ENCODE data around the gene KDM4B.

Gene KDM4B

DNA sequence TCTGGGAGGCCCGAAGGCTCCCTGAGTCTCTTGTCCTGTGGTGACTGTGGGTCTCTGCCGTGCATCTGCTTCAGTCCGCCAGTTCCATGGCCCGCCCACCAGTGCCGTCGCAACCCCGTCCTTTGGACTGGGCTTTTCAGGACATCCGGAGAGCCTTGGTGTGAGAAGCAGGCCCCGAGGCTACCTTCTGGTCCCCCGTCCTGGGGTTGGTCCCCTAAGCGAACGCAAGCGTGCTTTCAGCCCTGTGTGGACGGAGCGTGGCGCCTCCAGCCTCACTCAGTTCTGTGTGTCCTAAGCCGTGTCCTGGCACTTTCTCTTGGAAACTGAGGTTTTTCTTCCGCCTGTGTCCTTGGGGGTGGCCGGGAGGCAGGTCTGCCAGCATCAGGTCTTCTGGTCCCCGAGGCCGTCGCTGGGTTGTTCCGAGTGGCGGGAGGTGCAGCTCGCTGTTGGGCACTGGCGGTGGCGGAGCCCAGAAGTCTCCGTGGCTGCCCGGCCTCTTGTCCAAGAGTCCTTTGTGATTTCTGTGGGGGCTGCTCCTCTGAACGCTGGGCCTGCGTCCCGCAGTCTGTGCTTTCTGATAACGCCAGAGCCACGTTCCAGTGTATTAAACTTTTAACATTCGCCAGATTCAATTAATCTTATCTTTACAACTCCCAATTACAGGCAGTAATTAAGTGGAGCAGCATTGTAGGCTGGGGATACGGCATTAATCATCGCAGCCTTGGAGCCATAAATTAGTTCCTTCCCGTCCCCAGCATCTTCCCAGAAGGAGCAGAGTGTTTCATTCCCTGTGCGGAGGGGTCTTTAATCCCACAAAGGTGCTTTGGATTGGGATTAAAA is 99.5 kb downstream of the KDM4B start:
- no peak for DNase-seq (ENCODE audit: low read depth)

DNA sequence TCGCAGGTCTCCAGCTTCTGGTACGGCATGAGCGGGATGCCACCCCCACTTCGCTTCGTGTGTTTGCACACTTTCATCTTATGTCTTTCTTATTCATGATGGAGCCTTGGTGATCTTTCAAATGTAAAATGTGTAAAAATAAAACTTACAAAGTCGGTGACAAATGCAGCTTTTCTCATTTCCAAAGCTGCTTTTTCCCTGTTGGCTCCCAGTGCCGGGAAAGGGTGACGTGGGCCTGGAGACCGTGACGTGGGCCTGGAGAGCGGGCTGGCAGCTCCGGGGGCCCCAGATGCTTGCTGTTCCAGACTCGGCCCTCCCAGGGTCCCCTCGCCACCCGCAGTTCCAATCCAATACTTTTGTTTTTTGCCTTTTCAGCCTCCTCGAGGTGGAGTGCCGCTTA is 101.4 kb downstream of the KDM4B start:
- DNase-seq (ENCODE audit: low read depth) = no peak

DNA sequence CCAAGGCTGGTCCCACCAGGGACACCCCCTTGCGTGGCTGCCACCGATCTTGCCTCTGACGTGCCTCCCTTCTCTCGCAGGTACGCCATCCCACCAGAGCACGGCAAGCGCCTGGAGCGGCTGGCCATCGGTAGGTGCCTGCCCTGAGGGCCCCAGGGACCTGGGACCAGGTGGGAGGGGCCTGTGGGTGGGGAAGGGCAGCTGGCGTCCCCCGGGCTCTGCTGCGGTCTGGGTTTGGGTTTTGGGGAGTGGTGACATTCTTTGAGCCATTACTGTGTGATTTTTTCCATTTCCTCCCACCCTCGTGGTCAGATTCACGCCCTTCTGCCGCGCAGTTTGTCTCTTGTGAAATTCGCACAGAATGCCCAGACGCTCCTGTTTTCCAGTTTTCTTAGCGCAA is 102.0 kb downstream of the KDM4B start:
- no peak for DNase-seq (ENCODE audit: low read depth)

DNA sequence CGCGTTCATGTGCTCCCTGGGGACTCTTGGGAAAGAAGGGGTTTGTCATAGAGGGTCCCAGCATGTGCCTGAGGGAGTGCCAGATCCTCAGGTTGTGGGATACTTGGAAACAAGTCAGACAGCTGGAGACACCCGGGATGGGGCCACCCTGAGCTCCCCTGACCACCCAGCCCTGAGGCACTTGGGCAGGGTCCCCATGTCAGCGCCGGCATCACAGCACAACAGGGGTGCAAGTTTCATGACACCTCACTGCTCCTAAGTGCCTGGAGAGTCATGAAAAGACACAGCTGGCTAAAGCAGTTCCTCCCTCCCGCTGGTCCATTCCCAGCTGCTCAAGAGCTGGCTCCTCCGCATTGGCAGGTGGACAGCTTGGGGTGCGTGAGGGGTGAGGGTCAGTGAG is 102.7 kb downstream of the KDM4B start:
- no peak for DNase-seq (ENCODE audit: low read depth)

- no peak for DNase-seq (ENCODE audit: low read depth)
Measured at GRCh38 chr19:5072115-5072514, 103.2 kb downstream of the KDM4B start.

- no peak for DNase-seq (ENCODE audit: low read depth)
Measured at GRCh38 chr19:5073153-5073844, 104.4 kb downstream of the KDM4B start.

GRCh38 chr19:5074407-5074806 is 105.5 kb downstream of the KDM4B start:
- no peak for DNase-seq (ENCODE audit: low read depth)

- no peak for DNase-seq (ENCODE audit: low read depth)
Measured at GRCh38 chr19:5074830-5075394, 106.0 kb downstream of the KDM4B start.

DNA sequence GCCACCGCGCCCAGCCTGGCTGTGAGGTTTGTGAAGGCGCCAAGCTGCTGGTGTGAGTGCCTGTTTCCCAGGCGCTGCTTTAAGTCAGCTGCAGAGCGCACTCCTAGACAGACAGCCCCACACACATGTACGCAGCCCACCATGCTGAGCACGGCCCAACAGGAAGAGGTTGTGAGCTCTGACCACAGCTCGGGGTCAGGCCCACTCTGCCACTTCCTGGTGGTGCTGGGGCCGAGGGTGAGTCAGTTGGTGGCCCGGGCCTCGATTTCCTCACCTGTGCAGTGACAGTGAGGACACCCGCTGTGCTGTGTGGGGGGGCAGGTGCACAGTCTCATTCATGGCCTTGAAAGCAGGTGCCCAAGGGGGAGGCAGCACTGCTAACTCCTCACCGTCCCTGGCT is 106.7 kb downstream of the KDM4B start:
- no peak for DNase-seq (ENCODE audit: low read depth)

DNA sequence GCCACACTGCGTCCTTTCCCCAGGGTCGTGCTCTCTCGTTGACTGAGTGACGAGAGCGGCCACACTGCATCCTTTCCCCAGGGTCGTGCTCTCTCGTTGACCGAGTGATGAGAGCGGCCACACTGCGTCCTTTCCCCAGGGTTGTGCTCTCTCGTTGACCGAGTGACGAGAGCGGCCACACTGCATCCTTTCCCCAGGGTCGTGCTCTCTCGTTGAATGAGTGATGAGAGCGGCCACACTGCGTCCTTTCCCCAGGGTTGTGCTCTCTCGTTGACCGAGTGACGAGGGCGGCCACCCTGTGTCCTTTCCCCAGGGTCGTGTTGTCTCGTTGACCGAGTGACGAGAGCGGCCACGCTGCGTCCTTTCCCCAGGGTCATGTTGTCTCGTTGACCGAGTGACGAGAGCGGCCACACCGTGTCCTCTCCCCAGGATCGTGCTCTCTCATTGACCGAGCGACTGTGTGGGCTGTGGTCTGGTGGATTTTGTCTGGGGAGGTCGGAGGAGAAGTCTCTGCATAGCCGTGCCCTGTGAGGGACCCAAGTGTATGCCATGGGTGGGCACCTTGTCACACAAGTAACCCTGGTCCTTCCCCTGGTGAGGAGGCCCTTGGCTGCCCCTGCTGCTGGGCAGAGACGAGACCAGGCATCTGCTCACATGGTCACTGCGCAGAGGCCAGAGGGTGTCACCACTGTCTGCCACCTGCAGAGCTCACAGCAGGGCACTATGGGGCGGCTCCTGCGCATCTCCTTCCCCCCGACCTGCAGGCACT is 107.7 kb downstream of the KDM4B start:
- no peak for DNase-seq (ENCODE audit: low read depth)

- DNase-seq (ENCODE audit: low read depth) = no peak
Measured at GRCh38 chr19:5077209-5077515, 108.2 kb downstream of the KDM4B start.

DNA sequence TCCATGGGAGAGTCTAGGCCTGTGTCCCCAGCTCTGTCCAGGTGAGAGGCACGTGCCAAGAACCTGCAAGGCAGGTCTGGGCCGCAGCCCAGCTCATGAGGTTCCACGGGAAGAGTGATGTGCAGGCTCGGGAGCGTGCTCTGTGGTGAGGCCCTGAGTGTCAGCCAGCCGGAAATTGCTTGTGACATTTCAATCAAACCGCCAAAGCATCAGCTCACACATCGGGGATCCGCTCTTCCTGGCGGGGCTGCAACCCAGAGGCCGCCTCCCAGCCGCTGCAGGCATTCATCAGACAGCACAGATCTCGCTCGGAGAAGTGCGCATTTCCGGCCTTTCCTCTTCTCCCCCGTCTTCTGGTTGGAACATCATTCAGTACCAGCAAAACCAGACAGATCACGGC is 109.3 kb downstream of the KDM4B start:
- DNase-seq (ENCODE audit: low read depth) = peak; percentile 4

- no peak for DNase-seq (ENCODE audit: low read depth)
Measured at GRCh38 chr19:5078666-5079065, 109.8 kb downstream of the KDM4B start.

- no peak for DNase-seq (ENCODE audit: low read depth)
Measured at GRCh38 chr19:5079071-5079774, 110.3 kb downstream of the KDM4B start.

GRCh38 chr19:5080030-5080654 is 111.2 kb downstream of the KDM4B start:
- no peak for DNase-seq (ENCODE audit: low read depth)

- no peak for DNase-seq (ENCODE audit: low read depth)
Measured at GRCh38 chr19:5080809-5081208, 111.9 kb downstream of the KDM4B start.

DNA sequence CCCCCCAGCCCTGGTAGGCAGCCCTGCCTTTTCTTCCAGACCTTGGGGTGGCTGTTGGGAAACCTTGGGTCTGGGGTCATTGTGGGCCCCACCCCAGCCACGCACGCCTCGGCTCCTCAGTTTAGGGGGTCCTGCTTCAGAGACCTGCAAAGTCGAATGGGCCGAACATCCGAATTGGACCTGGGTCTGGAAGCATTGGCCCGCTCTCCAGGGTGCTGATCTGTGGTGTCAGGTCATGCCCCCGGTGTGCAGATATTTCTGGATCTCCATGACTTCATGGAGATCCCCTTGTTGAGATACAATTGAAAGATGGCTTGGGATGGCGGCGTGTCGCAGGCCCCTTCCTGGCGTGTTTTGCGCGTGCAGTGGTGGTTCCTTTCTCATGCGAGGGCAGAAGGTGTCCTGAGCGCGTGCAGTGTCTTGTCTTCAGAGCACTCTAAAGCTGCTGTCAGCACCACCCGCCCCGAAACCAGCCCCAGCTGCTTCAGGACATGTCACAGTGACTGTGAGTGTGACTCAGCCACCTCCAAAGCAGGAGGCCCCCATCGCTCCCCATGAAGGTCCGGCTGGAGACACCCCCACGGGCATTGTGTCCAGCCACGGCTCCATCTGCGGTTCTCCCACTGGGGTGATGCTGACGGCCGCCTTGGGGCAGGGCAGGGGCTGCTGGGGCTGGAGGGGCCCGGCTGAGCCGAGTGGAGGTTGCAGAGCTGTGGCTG is 112.7 kb downstream of the KDM4B start:
- DNase-seq (ENCODE audit: low read depth) = no peak

GRCh38 chr19:5083547-5083965 is 114.6 kb downstream of the KDM4B start:
- DNase-seq (ENCODE audit: low read depth) = no peak

GRCh38 chr19:5085566-5085965 is 116.7 kb downstream of the KDM4B start:
- DNase-seq (ENCODE audit: low read depth) = no peak

DNA sequence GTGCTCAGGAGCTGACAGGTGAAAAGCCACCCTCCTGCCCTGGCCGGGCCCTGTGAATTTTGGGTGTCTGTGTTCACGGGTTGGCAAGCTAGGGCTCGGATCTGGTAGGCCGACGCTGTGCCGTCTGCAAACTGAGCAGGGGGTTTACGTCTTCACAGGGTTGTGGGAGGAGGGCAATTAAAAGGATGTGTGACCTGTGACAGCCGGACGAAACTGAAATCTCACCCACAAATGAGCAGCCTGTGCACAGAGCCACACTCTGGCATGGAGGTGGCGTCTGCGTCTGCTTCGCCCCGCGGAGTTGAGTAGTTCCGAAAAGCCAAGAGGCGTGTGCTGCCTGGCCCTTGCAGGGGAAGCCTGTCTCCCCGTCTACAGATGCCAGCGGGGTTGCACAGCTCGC is 117.3 kb downstream of the KDM4B start:
- no peak for DNase-seq (ENCODE audit: low read depth)

All from T follicular helper cell (primary cell).